Lower lobe of right lung (tissue), 2 donors: ENCODE data around the gene UBE2N. TPM values are rescaled to one million over a fixed set of nuclear protein-coding genes. Genes with fewer than 3 reads are reported as not detected.

ENCODE experiments used
- ATAC-seq, 2 donors: fragments of 200-7000 bp; cut with Tn5 transposase; one replicate each; pipeline ENCODE4 v1.9.1; 2020 to 2022; ENCODE audit warnings: mild to moderate bottlenecking in 2 of 2, moderate library complexity in 2 of 2
- DNase-seq: peaks from one replicate; pipeline ENCODE4 v3.0.0-alpha.2; 2020
- H3K27ac ChIP-seq: fragments of 200-600 bp; one replicate; pipeline ENCODE4 v1.8.0; 2022
- H3K27me3 ChIP-seq: fragments of 200-600 bp; one replicate; pipeline ENCODE4 v1.8.0; 2022; ENCODE audit warnings: low read depth
- H3K36me3 ChIP-seq: fragments of 200-600 bp; one replicate; pipeline ENCODE4 v1.8.0; 2022; ENCODE audit warnings: mild to moderate bottlenecking
- H3K4me1 ChIP-seq: fragments of 200-600 bp; one replicate; pipeline ENCODE4 v1.8.0; 2022
- H3K4me3 ChIP-seq: fragments of 200-600 bp; one replicate; pipeline ENCODE4 v1.8.0; 2022; ENCODE audit warnings: mild to moderate bottlenecking
- H3K9me3 ChIP-seq: fragments of 200-600 bp; one replicate; pipeline ENCODE4 v1.8.0; 2022
- intact Hi-C: fragments of 100-400 bp; cut with DNase I; formaldehyde crosslinking; loops from one replicate; pipeline ENCODE4 v1.11.0; 2022
- total RNA-seq: library from RNA; stranded (reverse); fragmentation: NEBNext Ultra II Directional; extraction: Animal tissue kit (Norgen Biotek cat#: 25700); gene quantifications from one replicate; pipeline ENCODE4 v1.2.1, GENCODE V29; 2021
- TF ChIP-seq, protein P1 (sequence below): fragments of 200-600 bp; IDR thresholded peaks from one replicate; pipeline ENCODE4 v1.8.0; 2022; ENCODE audit warnings: antibody characterized with exemption, mild to moderate bottlenecking
- donor health status: DM: no; HTN: yes; CAD: no; lungs with severe emphysema.

The UBE2N gene
- total RNA-seq, 1 donor from 2014 or later = 65.7 TPM

DNA sequence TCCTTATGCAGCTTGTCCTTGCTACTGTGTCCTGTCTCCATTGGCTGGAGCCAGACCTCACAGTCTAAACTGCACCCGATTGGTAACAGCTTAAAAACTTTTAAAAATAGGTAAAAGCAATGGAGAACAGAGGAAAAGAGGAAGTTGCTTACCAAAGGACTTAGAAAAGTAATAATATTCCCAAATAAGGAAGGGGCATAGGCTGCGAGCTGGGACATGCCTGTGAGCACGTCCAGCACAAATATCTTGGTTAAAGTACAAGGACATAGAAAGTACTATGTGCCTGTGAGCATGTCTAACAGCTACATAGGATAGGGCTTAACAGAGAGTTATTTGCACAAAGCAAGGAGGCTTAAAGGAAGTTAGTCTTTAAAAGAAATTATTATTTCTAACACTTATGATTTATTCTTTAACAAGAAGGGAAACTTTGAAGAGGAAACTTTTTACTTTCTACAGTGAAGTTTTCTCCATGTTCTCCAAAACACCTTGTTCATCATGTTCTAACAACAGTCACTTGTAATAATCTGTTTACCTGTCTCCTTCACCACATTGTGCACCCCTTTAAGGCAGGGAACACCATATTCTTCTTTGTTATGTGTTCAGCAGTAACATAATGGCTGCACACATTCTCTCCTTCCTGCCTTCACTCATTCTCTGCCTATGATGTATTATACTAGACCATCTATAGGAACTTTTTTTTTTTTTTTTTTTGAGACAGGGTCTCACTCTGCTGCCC, 9.8 kb upstream of the UBE2N start:
- Histone ChIP-seq H3K36me3 (no peaks in the 10 kb centered on the region), H3K27me3 (no peaks in the 10 kb centered on the region), H3K4me1 (peaks cover 5% of the 10 kb centered on the region), H3K27ac (no peak overlapping the region), H3K4me3 (no peak overlapping the region), H3K9me3 (no peaks in the 10 kb centered on the region)
- ATAC-seq (no peak), DNase-seq (no peak)
- TF ChIP-seq, protein P1, sequence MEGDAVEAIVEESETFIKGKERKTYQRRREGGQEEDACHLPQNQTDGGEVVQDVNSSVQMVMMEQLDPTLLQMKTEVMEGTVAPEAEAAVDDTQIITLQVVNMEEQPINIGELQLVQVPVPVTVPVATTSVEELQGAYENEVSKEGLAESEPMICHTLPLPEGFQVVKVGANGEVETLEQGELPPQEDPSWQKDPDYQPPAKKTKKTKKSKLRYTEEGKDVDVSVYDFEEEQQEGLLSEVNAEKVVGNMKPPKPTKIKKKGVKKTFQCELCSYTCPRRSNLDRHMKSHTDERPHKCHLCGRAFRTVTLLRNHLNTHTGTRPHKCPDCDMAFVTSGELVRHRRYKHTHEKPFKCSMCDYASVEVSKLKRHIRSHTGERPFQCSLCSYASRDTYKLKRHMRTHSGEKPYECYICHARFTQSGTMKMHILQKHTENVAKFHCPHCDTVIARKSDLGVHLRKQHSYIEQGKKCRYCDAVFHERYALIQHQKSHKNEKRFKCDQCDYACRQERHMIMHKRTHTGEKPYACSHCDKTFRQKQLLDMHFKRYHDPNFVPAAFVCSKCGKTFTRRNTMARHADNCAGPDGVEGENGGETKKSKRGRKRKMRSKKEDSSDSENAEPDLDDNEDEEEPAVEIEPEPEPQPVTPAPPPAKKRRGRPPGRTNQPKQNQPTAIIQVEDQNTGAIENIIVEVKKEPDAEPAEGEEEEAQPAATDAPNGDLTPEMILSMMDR = no peak
- intact Hi-C loops = no loop called here

DNA sequence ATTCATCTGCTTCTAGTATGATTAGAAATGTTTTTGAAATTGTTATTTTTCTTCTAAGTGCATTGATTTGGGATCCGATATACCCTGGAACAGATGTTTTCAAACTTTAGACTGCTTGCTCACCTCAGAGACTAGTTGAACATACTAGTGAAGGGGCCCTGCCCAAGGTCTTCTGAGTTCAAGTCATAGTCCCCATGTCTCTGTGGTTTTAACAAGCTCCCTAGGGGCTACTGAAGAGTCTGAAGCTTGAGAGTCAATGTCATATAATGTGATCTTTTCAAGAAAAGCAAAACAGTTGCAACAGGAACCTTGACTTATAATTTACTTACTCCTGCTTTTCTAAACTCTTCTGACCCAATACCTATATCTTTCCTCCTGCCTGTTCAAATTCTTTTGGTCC, 7.5 kb upstream of the UBE2N start:
- no peak for ATAC-seq
- H3K27ac ChIP-seq = no peak overlapping the region

DNA sequence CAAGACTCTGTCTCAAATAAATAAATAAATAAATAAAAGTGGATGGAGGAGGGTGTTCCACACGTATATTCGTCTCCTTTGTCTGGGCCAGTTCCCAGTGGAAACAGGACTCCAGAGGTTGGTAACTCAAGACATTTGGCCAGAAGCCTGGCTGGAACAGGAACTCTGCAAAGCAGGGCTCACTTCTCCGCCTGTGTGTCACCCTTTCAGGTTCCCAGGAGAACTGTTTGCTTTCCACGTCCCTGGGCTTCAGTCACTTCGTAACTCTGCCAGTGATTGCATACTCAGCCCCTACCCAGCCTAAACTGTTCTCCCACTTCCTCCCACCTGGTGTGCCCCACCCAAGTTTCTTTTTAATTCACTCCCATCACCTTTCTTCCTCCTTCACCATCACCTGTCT, 7.0 kb upstream of the UBE2N start:
- no peaks in the 10 kb centered on the region for H3K9me3 ChIP-seq
- H3K4me3 ChIP-seq = no peak overlapping the region
- peaks cover 5% of the 10 kb centered on the region for H3K4me1 ChIP-seq
- no peak for DNase-seq
- ATAC-seq = peak in 1 of 2 donors; percentile 40
- H3K27me3 ChIP-seq = no peaks in the 10 kb centered on the region
- TF ChIP-seq, protein P1 = no peak
- no peaks in the 10 kb centered on the region for H3K36me3 ChIP-seq
- H3K27ac ChIP-seq = no peak overlapping the region
- intact Hi-C loops = no loop called here

More for the DNA sequence above, 7.5 kb upstream of the UBE2N start:
- intact Hi-C loops = no loop called here
- Histone ChIP-seq H3K27me3 (no peaks in the 10 kb centered on the region), H3K9me3 (no peaks in the 10 kb centered on the region), H3K4me3 (no peak overlapping the region), H3K36me3 (no peaks in the 10 kb centered on the region), H3K4me1 (peaks cover 5% of the 10 kb centered on the region)
- no peak for DNase-seq
- TF ChIP-seq, protein P1 = no peak

DNA sequence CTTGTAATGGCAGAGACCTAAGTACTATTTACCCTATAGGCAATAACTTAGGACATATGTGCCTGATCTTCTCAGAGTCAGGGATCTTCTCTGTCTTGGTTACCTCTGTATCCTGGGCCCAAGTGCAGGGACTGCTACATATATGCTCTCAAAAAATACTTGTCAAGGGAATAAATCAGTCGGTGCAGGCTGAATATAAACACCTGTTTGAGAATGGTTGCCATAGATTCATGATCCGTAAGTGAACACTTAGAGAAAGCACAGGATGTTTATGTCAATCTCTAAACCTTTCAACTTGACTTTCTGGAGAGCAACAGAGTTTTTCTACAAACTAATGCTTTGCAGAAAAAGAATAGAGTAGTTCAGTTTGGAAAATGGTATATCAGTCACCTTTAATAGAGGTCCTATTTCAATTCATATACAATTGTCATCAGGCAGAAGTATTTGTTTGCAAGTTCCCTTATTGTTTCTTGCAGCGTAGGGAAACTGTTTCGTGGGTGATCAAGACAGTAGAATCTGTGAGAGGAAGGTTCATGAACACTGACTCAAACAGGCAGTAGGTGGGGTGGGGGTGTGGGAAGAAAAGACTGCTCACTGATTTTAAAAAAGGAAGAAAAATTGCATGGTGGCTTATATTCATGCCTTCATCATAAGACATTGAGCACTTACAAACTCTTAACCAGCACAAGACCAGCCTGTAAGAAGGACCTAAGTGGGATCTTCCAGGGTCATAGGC, 6.0 kb upstream of the UBE2N start:
- H3K9me3 ChIP-seq = no peaks in the 10 kb centered on the region
- ATAC-seq (no peak), DNase-seq (no peak)
- no peak overlapping the region for H3K27ac ChIP-seq
- H3K36me3 ChIP-seq = no peaks in the 10 kb centered on the region
- intact Hi-C loops = no loop called here
- H3K4me3 ChIP-seq = no peak overlapping the region
- H3K27me3 ChIP-seq = no peaks in the 10 kb centered on the region
- H3K4me1 ChIP-seq = peaks cover 8% of the 10 kb centered on the region
- TF ChIP-seq, protein P1 = no peak

DNA sequence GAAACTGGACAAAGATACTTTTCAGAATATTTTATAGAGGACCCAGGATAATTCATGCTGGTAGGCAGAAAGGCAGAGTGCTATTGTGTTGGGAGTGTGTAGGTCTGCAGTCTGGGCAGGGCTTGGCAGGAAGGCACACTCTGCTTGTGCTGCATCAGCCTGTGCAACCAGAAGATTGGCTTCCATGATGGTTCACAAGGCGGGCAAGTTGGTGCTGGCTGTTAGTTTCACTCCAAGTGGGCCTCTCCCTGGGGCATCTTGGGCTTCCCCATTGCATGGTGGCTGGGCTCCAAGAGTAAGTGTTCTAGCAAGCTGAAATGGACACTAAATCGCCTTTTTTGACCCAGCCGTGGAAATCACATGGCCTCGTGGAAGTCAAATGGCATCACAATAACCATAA, 1.8 kb upstream of the UBE2N start:
- Histone ChIP-seq H3K4me3 (no peak overlapping the region), H3K4me1 (peaks cover 35% of the 10 kb centered on the region), H3K9me3 (no peaks in the 10 kb centered on the region), H3K36me3 (no peaks in the 10 kb centered on the region), H3K27ac (no peak overlapping the region), H3K27me3 (no peaks in the 10 kb centered on the region)
- no peak for ATAC-seq
- TF ChIP-seq, protein P1 = no peak
- intact Hi-C loops = no loop called here
- no peak for DNase-seq
